GM18519 (cell line): ENCODE measurements around the gene MT1X.
"Not testable (repeated sequence)": the region's sequence is repeated elsewhere in the genome, so short reads cannot be mapped to it uniquely, and the experiment has no call there.

Experiments
- ATAC-seq: cut with Tn5 transposase; IDR thresholded peaks from one replicate; pipeline ENCODE4 v1.9.1; 2021; ENCODE audit warnings: mild to moderate bottlenecking, moderate library complexity; ENCODE audit not compliant: unreplicated experiment, low FRiP score

The MT1X gene

GRCh38 chr16:56708525-56709442 lies 26.5 kb downstream of the MT1X start:
- no peak for ATAC-seq

- ATAC-seq, result no peak
These were observed 27.3 kb downstream of the MT1X start for GRCh38 chr16:56709443-56710040.

GRCh38 chr16:56710181-56710737 lies 28.0 kb downstream of the MT1X start:
- no peak for ATAC-seq

- no peak for ATAC-seq
These were observed 29.6 kb downstream of the MT1X start for GRCh38 chr16:56711862-56712261.

- ATAC-seq, result no peak
These were observed 31.5 kb downstream of the MT1X start for GRCh38 chr16:56713794-56714193.

- ATAC-seq, result no peak
These were observed 32.9 kb downstream of the MT1X start for GRCh38 chr16:56715126-56715525.

- no peak for ATAC-seq
These were observed 34.5 kb downstream of the MT1X start for GRCh38 chr16:56716761-56717160.

- ATAC-seq, result not testable (repeated sequence)
These were observed 35.3 kb downstream of the MT1X start for GRCh38 chr16:56717532-56717931.

- no peak for ATAC-seq
These were observed 40.1 kb downstream of the MT1X start for GRCh38 chr16:56722200-56722842.

- no peak for ATAC-seq
These were observed 41.9 kb downstream of the MT1X start for GRCh38 chr16:56724191-56724590.

- ATAC-seq, result no peak
These were observed 44.0 kb downstream of the MT1X start for GRCh38 chr16:56726283-56726682.

- no peak for ATAC-seq
These were observed 44.7 kb downstream of the MT1X start for GRCh38 chr16:56726926-56727325.

- no peak for ATAC-seq
These were observed 45.8 kb downstream of the MT1X start for GRCh38 chr16:56728027-56728426.

- no peak for ATAC-seq
These were observed 46.9 kb downstream of the MT1X start for GRCh38 chr16:56728980-56729734.

GRCh38 chr16:56729735-56730662 lies 47.7 kb downstream of the MT1X start, which contains the start of gene NUP93:
NUP93 (plus strand) TSS chr16:56730129; CDS start chr16:56748248, 18,119 bp downstream.
- peak; percentile 63 for ATAC-seq

- peak; percentile 48 for ATAC-seq
These were observed 50.1 kb downstream of the MT1X start for GRCh38 chr16:56732366-56732765.

- ATAC-seq, result no peak
These were observed 50.6 kb downstream of the MT1X start for GRCh38 chr16:56732832-56733231.
